Lower leg skin (tissue), 4 donors: ENCODE results near the gene ALOXE3. TPM values are rescaled to one million over a fixed set of nuclear protein-coding genes. Genes with fewer than 3 reads are reported as not detected.
A peak's percentile ranks its signal among the peaks of the same experiment; 100 is the strongest.

Source experiments
- DNase-seq, 2 donors: peaks; one replicate each; pipeline ENCODE4 v3.0.0-alpha.2; 2019; ENCODE audit warnings: low spot score in 2 of 2
- H3K4me3 ChIP-seq: fragments of 200-600 bp; sonication (generic); 2 replicates; pipeline ENCODE4 v1.5.1; 2017; ENCODE audit warnings: mild to moderate bottlenecking, low read depth; ENCODE audit not compliant: poor library complexity, severe bottlenecking
- CTCF ChIP-seq, 3 donors: fragments of 450-650 bp; IDR thresholded peaks; one replicate each; pipeline ENCODE4 v1.5.1; 2016; ENCODE audit warnings: antibody characterized with exemption in 3 of 3, mild to moderate bottlenecking in 3 of 3, moderate library complexity in 2 of 3
- POLR2A ChIP-seq, 2 donors: fragments of 450-650 bp; IDR thresholded peaks; one replicate each; pipeline ENCODE4 v1.6.1; 2016 to 2017; ENCODE audit warnings: antibody characterized with exemption in 2 of 2, mild to moderate bottlenecking in 1 of 2, moderate library complexity in 1 of 2
- WGBS, 2 donors: methylation state at CpG; one replicate each; pipeline ENCODE4 v1.1.5; 2018; 5-methylcytosine and 5-hydroxymethylcytosine counted together
- intact Hi-C: fragments of 100-400 bp; cut with DNase I; formaldehyde crosslinking; loops from one replicate; pipeline ENCODE4 v1.15.0; 2023; ENCODE audit warnings: low total_unique reads
- total RNA-seq, 4 donors: library from RNA; depleted of rRNA; stranded (reverse); fragments of >200 nt; gene quantifications; one replicate each; pipeline ENCODE4 v1.1.0, GENCODE V29; 2016

Gene ALOXE3
- total RNA-seq, 4 donors from 2014 or later, result 73.8 to 143 (median 88.2) TPM

GRCh38 chr17:8147805-8148404 is 29.6 kb upstream of the ALOXE3 start:
- 90 to 91% methylated on average over 13 of the region's 13 CpGs for WGBS, 2 donors
- no peak overlapping the region for H3K4me3 ChIP-seq

DNA sequence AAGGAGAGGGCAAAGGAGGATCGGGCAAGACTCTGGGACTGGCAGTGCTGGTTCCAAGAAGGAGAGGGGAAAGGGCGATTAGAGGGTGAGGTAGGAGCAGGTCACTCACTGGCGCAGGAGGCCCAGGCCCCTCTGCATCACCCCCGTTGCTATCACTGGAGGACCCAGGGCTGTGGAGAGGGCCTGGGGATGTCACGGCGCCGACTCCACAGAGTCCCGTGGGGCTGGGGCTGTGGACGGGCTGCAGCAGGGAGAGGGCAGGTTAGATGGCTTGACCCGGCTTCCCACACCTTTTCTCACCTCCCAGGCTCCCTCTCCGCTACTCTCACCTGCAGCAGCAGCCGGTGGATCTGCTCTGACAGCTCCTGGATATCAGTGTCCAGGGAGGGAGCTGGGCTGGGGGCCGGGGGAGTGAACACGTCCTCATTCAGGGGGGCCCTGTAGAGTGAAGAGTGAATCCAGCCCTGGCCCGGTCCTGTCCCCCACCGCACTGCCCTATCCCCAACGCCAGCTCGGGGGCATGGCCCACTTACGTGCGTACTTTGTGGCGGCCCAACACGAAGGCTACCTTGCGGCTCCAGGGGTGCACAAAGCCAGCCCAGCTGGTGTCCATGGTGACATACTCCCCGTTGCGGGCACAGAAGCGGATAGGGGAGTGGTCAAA is 29.0 kb upstream of the ALOXE3 start:
- H3K4me3 ChIP-seq, result no peak overlapping the region
- WGBS, 2 donors, result 91 to 93% methylated on average over 25 to 26 of the region's 26 CpGs
- intact Hi-C loops, result no loop called here
- TF ChIP-seq CTCF (IDR thresholded peaks at IDR 0.05) (no peak), POLR2A (IDR thresholded peaks at IDR 0.05) (no peak)
- DNase-seq, result peak in 1 of 2 donors; percentile 85

More at GRCh38 chr17:8147805-8148404, 29.6 kb upstream of the ALOXE3 start:
- intact Hi-C loops, result no loop called here
- TF ChIP-seq POLR2A (IDR thresholded peaks at IDR 0.05) (no peak), CTCF (IDR thresholded peaks at IDR 0.05) (no peak)
- DNase-seq, result no peak

DNA sequence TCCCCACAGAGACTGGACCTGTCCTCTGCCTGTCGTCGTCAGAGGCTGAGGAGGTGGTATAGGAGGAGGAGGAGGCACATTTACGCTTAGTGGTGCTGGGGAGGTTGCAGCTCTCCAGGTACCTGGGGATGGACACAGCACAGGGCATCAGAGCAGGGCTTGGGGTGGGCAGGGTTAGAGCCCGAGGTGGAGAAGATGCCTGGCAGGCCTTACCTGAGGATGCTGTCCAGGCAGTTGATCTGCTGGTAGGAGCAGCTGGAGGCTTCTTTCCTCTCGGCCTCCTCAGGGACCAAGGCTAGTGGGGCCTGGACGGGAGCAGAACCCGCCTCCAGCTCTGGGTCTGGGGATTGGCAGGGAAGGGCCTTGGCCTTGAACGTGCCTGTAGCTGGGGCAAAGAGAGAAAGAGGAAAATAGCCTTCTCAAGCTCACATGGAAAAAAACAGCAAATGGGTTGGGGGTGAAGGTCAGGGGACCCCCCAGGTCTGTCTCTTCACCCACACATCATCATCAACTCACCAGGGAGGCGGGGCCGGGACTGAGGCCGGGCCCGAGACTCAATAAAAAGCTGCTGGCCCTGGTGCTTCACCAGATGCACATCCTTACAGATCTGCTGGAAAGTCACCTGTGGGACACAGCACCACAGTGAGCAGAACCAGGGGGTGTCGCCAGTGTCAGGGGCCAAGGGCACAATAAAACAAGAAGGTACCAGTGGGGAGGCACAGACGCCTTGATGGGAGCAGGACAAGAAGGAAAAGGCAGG is 28.2 kb upstream of the ALOXE3 start:
- 90 to 95% methylated on average over 14 of the region's 14 CpGs for WGBS, 2 donors
- H3K4me3 ChIP-seq, result no peak overlapping the region
- intact Hi-C loops, result no loop called here
- TF ChIP-seq CTCF (IDR thresholded peaks at IDR 0.05), result no peak
- no peak for TF ChIP-seq POLR2A (IDR thresholded peaks at IDR 0.05)
- DNase-seq, result no peak

DNA sequence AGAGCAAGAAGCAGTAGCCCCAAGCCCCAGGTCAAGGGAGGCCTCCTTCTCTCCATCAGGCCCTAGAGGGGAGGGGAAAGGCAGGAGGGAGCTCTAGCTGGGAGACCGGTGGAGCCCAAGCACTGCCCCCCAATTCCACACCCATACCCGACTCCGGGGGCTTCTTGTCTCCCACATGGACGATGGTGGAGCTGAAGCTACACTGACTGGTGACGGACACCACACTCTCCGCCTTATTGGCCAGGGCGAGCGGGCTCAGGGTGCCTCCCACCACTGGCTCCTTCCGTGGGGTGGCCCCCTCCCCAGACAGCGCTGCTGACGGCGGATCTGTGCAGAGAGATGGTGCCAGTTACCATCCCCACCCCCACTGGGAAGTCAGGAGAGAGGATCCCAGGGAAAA is 27.5 kb upstream of the ALOXE3 start:
- no peak for DNase-seq
- intact Hi-C loops, result no loop called here
- 88 to 92% methylated on average over 12 of the region's 12 CpGs for WGBS, 2 donors
- H3K4me3 ChIP-seq, result no peak overlapping the region
- no peak for TF ChIP-seq CTCF (IDR thresholded peaks at IDR 0.05)
- TF ChIP-seq POLR2A (IDR thresholded peaks at IDR 0.05), result no peak

GRCh38 chr17:8144401-8145231 is 26.3 kb upstream of the ALOXE3 start:
- TF ChIP-seq CTCF (IDR thresholded peaks at IDR 0.05) (no peak), POLR2A (IDR thresholded peaks at IDR 0.05) (no peak)
- intact Hi-C loops, result no loop called here
- WGBS, 2 donors, result 87 to 88% methylated on average over 9 to 15 of the region's 15 CpGs
- peak in 1 of 2 donors; percentile 23 for DNase-seq
- no peak overlapping the region for H3K4me3 ChIP-seq
